ENCODE measurements around the gene TIPARP. TPM values are rescaled to one million over a fixed set of nuclear protein-coding genes. Genes with fewer than 3 reads are reported as not detected.

Gene TIPARP
- polyA plus RNA-seq, 2 donors, result 22.6 to 33.8 TPM

DNA sequence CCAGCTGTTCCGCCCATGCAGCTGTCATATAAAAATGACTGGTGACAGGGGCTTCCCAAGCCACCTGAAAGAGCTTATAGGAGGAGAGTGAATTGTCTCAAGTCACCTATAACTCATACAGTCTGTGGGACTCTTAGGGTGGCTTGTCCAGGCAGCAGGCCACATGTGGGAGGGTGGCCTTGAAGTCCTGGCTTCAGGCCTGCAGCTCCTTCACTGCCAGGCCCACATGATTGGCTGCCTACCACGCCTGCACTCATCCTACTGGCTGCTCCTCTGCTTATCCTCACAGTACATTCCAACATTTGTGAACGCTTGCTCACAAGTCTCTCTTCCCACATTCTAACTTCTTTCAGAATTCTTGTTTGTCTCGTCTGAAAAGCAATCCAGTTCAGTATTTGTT is 41.1 kb upstream of the TIPARP start:
- Histone ChIP-seq H3K4me3 (ENCODE audit: low read depth in 1 of 2, low read length in 2 of 2) (no peak overlapping the region), H3K36me3 (ENCODE audit: control insufficient read depth in 2 of 2, insufficient read depth in 2 of 2, low read length in 1 of 2) (no peaks in the 10 kb centered on the region), H3K27me3 (ENCODE audit: control insufficient read depth in 1 of 2, insufficient read depth in 2 of 2, low read length in 2 of 2) (no peaks in the 10 kb centered on the region), H3K9me3 (ENCODE audit: control insufficient read depth in 2 of 2, insufficient read depth in 1 of 2, low read depth in 1 of 2, low read length in 1 of 2) (no peaks in the 10 kb centered on the region), H3K27ac (ENCODE audit: low read depth in 2 of 2, low read length in 1 of 2) (no peak overlapping the region), H3K4me1 (ENCODE audit: control insufficient read depth in 2 of 2, insufficient read depth in 2 of 2, low read length in 1 of 2) (no peaks in the 10 kb centered on the region)
- 63 to 65% methylated on average over 4 of the region's 4 CpGs for WGBS, 2 donors

DNA sequence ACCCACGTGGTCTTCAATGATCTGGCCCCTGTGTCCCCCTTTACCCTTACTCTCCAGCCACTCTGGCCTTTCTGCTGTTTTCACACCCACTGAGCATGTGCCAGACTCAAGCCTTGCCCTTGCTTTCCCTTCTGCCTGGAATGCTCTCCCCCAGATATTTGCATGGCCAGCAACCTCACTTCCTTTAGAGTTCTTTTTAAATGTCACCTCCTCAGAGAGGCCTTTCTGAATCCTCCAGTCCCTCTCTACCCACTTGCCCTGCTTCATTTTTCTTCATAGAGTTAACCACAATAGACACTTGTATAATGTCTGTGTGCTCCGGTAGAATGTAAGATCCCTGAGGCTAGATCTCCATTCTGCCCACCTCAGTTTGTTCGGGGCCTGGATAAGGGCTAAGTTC is 39.4 kb upstream of the TIPARP start:
- no peaks in the 10 kb centered on the region for H3K4me1 ChIP-seq (ENCODE audit: control insufficient read depth in 2 of 2, insufficient read depth in 2 of 2, low read length in 1 of 2)
- H3K4me3 ChIP-seq (ENCODE audit: low read depth in 1 of 2, low read length in 2 of 2), result no peak overlapping the region
- H3K27ac ChIP-seq (ENCODE audit: low read depth in 2 of 2, low read length in 1 of 2), result no peak overlapping the region
- H3K27me3 ChIP-seq (ENCODE audit: control insufficient read depth in 1 of 2, insufficient read depth in 2 of 2, low read length in 2 of 2), result no peaks in the 10 kb centered on the region
- no peaks in the 10 kb centered on the region for H3K9me3 ChIP-seq (ENCODE audit: control insufficient read depth in 2 of 2, insufficient read depth in 1 of 2, low read depth in 1 of 2, low read length in 1 of 2)
- no peaks in the 10 kb centered on the region for H3K36me3 ChIP-seq (ENCODE audit: control insufficient read depth in 2 of 2, insufficient read depth in 2 of 2, low read length in 1 of 2)
- 82 to 89% methylated on average over 3 of the region's 3 CpGs for WGBS, 2 donors

DNA sequence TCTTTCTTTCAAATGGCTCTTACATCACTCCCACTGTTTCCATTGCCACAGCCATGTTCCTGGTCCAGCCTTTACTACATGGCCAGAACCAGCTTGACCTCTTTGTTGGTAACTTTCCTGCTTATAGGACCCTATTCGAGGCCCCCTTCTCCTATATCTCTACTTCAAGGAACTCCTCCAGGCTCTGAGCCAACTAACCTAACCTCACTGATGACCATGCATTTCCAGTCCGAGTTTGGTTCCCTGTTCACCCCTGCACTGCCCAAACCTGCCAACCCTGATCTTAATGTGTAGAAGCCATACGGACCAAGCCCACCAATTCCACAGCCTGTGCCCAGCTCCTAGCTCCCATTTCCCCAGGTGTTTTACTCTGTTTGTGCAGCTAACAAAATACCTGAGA is 38.4 kb upstream of the TIPARP start:
- WGBS, 2 donors, result 70 to 77% methylated on average over 3 of the region's 3 CpGs
- Histone ChIP-seq H3K27ac (ENCODE audit: low read depth in 2 of 2, low read length in 1 of 2) (no peak overlapping the region), H3K4me1 (ENCODE audit: control insufficient read depth in 2 of 2, insufficient read depth in 2 of 2, low read length in 1 of 2) (no peaks in the 10 kb centered on the region), H3K27me3 (ENCODE audit: control insufficient read depth in 1 of 2, insufficient read depth in 2 of 2, low read length in 2 of 2) (no peaks in the 10 kb centered on the region), H3K4me3 (ENCODE audit: low read depth in 1 of 2, low read length in 2 of 2) (no peak overlapping the region), H3K36me3 (ENCODE audit: control insufficient read depth in 2 of 2, insufficient read depth in 2 of 2, low read length in 1 of 2) (no peaks in the 10 kb centered on the region), H3K9me3 (ENCODE audit: control insufficient read depth in 2 of 2, insufficient read depth in 1 of 2, low read depth in 1 of 2, low read length in 1 of 2) (no peaks in the 10 kb centered on the region)

DNA sequence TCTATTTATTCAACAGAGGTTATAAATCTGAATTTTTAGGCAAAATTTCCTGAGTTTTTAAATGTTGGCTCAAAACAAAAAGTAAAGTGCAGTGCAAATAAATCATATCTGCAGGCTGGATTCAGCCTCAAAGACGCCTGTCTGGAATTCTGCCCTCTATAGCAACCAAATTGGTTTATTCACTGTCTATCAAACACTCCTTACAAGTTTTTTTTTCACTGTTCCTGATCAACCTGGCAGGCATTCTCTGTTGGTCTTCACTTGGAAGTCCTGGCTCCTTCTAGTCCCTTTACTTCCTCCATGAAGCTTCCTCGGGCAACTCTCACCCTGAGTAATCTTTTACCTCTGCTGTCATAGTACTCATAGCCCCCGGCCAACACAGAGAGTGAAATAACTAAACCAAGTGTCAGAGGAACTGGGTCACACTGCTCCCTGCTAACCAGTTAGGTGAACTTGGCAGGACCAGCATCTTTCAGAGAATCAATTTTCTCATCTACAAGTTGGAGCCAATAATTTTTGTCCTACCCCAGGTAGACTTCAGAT is 36.8 kb upstream of the TIPARP start:
- no peak overlapping the region for H3K27ac ChIP-seq (ENCODE audit: low read depth in 2 of 2, low read length in 1 of 2)
- no peaks in the 10 kb centered on the region for H3K36me3 ChIP-seq (ENCODE audit: control insufficient read depth in 2 of 2, insufficient read depth in 2 of 2, low read length in 1 of 2)
- H3K4me1 ChIP-seq (ENCODE audit: control insufficient read depth in 2 of 2, insufficient read depth in 2 of 2, low read length in 1 of 2), result no peaks in the 10 kb centered on the region
- WGBS, 2 donors, result 31 to 40% methylated on average over 3 of the region's 3 CpGs
- no peaks in the 10 kb centered on the region for H3K9me3 ChIP-seq (ENCODE audit: control insufficient read depth in 2 of 2, insufficient read depth in 1 of 2, low read depth in 1 of 2, low read length in 1 of 2)
- H3K4me3 ChIP-seq (ENCODE audit: low read depth in 1 of 2, low read length in 2 of 2), result no peak overlapping the region
- H3K27me3 ChIP-seq (ENCODE audit: control insufficient read depth in 1 of 2, insufficient read depth in 2 of 2, low read length in 2 of 2), result no peaks in the 10 kb centered on the region

DNA sequence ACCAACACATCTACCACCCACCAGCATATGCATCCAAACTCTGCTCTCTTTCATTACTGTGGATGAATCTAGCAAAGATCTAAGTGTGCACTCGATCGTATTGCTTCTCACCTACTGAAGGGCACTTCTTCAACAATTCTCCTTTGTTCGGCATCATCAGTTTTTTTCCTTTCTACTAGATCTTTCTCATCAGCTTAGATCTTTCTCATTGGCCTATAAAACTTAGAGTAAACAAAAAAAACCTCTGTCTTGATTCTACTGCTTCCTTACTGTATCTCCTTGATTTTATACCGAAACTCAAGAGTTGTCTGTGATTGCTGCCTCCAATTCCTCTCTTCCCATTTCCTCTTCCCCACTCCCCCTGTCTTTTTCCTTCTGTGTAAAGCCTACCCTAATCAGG is 36.1 kb upstream of the TIPARP start:
- Histone ChIP-seq H3K36me3 (ENCODE audit: control insufficient read depth in 2 of 2, insufficient read depth in 2 of 2, low read length in 1 of 2) (no peaks in the 10 kb centered on the region), H3K9me3 (ENCODE audit: control insufficient read depth in 2 of 2, insufficient read depth in 1 of 2, low read depth in 1 of 2, low read length in 1 of 2) (no peaks in the 10 kb centered on the region), H3K4me3 (ENCODE audit: low read depth in 1 of 2, low read length in 2 of 2) (no peak overlapping the region), H3K27me3 (ENCODE audit: control insufficient read depth in 1 of 2, insufficient read depth in 2 of 2, low read length in 2 of 2) (no peaks in the 10 kb centered on the region), H3K27ac (ENCODE audit: low read depth in 2 of 2, low read length in 1 of 2) (no peak overlapping the region), H3K4me1 (ENCODE audit: control insufficient read depth in 2 of 2, insufficient read depth in 2 of 2, low read length in 1 of 2) (no peaks in the 10 kb centered on the region)
- 70 to 77% methylated on average over 4 of the region's 4 CpGs for WGBS, 2 donors

DNA sequence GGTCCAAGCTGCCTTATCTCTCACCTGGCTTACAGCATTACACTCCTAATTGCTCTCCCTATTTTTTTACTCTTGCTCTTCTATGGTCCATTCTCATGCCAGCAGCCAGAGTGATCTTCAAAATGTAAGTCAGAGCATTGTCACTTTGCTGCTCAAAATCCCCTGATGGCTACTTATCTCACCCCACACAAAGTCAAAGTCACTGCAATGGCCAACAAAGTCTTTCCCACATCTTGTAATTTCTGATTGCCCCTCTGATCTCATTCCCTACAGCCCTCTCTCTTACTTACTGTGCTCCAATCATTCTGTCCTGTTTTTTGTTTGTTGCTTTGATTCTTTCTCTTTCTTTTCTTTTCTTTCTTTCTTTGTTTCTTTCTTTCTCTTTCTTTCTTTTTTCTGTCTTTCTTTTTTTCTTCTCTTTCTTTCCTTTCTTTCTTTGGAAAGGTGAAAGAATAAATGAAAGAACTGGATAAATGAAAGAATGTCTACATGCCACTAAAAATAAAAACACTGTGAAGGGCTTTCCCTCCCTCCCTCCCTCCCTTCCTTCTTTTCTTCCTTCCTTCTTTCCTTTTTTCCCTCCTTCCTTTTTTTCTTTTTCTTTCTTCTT is 34.9 kb upstream of the TIPARP start:
- no peaks in the 10 kb centered on the region for H3K9me3 ChIP-seq (ENCODE audit: control insufficient read depth in 2 of 2, insufficient read depth in 1 of 2, low read depth in 1 of 2, low read length in 1 of 2)
- H3K27me3 ChIP-seq (ENCODE audit: control insufficient read depth in 1 of 2, insufficient read depth in 2 of 2, low read length in 2 of 2), result no peaks in the 10 kb centered on the region
- no peaks in the 10 kb centered on the region for H3K4me1 ChIP-seq (ENCODE audit: control insufficient read depth in 2 of 2, insufficient read depth in 2 of 2, low read length in 1 of 2)
- H3K27ac ChIP-seq (ENCODE audit: low read depth in 2 of 2, low read length in 1 of 2), result no peak overlapping the region
- no peaks in the 10 kb centered on the region for H3K36me3 ChIP-seq (ENCODE audit: control insufficient read depth in 2 of 2, insufficient read depth in 2 of 2, low read length in 1 of 2)
- no peak overlapping the region for H3K4me3 ChIP-seq (ENCODE audit: low read depth in 1 of 2, low read length in 2 of 2)

DNA sequence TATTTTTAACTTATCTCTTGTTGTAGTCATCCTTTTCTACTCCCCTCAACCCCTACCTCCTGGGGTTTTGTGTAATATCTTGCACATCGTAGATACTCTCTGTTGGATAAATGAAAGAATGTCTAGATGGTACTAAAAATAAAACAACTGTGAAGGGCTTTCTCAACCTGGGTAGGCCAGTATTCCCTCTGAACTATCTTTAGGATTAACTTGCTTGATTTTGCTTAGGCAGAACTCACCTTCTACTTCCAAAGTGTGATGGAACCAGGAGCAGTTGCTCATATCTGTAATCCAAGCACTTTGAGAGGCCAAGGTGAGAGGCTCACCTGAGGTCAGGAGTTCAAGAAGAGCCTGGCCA is 32.8 kb upstream of the TIPARP start:
- Histone ChIP-seq H3K4me1 (ENCODE audit: control insufficient read depth in 2 of 2, insufficient read depth in 2 of 2, low read length in 1 of 2) (no peaks in the 10 kb centered on the region), H3K4me3 (ENCODE audit: low read depth in 1 of 2, low read length in 2 of 2) (no peak overlapping the region)
- 0 to 40% methylated on average over 1 of the region's 1 CpG for WGBS, 2 donors

DNA sequence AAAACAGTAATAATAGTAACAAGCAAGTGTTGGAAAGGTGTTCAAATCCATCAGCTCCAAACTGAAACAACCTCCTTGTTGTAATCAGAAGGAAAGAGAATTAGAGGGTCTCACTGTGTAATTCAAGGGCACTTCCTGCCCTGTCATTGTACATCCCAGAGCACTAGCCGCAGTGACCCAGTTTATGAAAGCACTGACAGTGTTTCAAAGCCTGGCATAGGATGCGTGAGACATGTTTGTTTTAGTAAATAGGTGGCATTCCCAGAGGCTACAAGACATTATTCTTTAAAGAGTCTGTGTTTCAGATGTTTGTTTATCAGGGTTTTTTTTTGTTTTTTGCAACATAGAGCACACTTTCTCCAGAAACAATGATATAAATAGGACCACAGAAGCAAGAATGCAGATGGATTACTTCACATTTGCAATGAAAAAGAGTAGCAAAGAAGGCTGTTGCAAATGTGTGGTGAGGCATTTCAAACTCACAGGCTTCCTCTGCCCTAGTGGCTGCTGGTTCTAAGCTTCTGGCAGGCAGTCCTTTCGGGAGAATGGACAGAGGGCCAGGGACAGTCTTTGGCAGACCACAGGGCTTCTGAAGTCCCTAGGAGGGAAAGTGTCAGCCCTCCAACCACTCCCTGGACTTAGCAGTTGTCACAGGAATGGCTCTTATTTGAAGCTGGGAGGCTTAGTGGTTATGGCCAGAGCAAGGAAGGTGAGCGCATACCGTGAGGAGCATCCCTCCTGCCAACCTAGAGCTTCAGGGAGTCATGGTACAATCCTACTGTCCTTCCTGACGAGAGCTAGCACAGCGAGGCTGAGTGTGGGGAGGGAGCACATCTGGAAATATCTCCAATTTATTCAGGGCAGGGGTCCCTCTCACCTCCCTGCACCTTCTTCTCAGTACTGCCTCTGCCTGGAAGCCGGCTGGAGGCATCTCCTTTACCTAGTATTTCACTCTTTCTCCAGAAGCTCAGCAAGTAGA is 31.4 kb upstream of the TIPARP start:
- WGBS, 2 donors, result 67 to 71% methylated on average over 8 of the region's 8 CpGs
- Histone ChIP-seq H3K27ac (ENCODE audit: low read depth in 2 of 2, low read length in 1 of 2) (no peak overlapping the region), H3K4me3 (ENCODE audit: low read depth in 1 of 2, low read length in 2 of 2) (no peak overlapping the region), H3K4me1 (ENCODE audit: control insufficient read depth in 2 of 2, insufficient read depth in 2 of 2, low read length in 1 of 2) (no peaks in the 10 kb centered on the region), H3K36me3 (ENCODE audit: control insufficient read depth in 2 of 2, insufficient read depth in 2 of 2, low read length in 1 of 2) (no peaks in the 10 kb centered on the region), H3K9me3 (ENCODE audit: control insufficient read depth in 2 of 2, insufficient read depth in 1 of 2, low read depth in 1 of 2, low read length in 1 of 2) (no peaks in the 10 kb centered on the region), H3K27me3 (ENCODE audit: control insufficient read depth in 1 of 2, insufficient read depth in 2 of 2, low read length in 2 of 2) (no peaks in the 10 kb centered on the region)

More for the DNA sequence above, 32.8 kb upstream of the TIPARP start:
- H3K27ac ChIP-seq (ENCODE audit: low read depth in 2 of 2, low read length in 1 of 2), result no peak overlapping the region
- H3K36me3 ChIP-seq (ENCODE audit: control insufficient read depth in 2 of 2, insufficient read depth in 2 of 2, low read length in 1 of 2), result no peaks in the 10 kb centered on the region
- no peaks in the 10 kb centered on the region for H3K9me3 ChIP-seq (ENCODE audit: control insufficient read depth in 2 of 2, insufficient read depth in 1 of 2, low read depth in 1 of 2, low read length in 1 of 2)
- H3K27me3 ChIP-seq (ENCODE audit: control insufficient read depth in 1 of 2, insufficient read depth in 2 of 2, low read length in 2 of 2), result no peaks in the 10 kb centered on the region

DNA sequence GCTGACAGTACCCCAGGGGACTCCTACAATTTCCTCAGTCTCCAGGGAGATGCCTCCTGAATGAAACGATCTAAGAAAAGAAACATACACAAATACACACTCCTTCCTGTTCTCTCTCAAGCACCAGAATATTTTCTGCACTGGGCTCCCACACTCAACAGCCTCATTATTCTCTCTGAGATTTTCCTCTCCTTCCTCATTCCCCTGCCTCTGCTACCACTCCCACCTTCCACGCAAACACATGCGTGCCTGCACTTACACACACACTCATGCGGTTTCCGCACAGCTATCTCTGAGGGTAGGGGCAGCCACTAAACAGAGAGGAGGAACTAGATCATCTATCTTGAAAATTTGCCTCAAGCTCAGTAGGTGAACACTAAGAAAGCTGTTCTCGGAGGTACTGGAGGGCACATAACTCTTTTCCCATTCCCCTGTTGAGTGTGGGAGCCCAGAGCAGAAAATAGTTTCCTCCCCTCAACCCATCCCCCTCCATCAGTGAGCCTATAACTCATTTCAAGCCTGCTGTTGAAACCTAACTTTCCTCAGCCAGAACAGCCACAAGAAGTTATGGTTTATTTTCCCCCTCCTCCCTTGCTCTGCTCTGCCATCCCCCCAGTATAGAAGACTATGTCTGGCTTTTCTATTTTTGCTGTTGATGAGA is 30.5 kb upstream of the TIPARP start:
- no peaks in the 10 kb centered on the region for H3K36me3 ChIP-seq (ENCODE audit: control insufficient read depth in 2 of 2, insufficient read depth in 2 of 2, low read length in 1 of 2)
- no peaks in the 10 kb centered on the region for H3K27me3 ChIP-seq (ENCODE audit: control insufficient read depth in 1 of 2, insufficient read depth in 2 of 2, low read length in 2 of 2)
- no peaks in the 10 kb centered on the region for H3K4me1 ChIP-seq (ENCODE audit: control insufficient read depth in 2 of 2, insufficient read depth in 2 of 2, low read length in 1 of 2)
- no peak overlapping the region for H3K27ac ChIP-seq (ENCODE audit: low read depth in 2 of 2, low read length in 1 of 2)
- 38 to 47% methylated on average over 6 of the region's 6 CpGs for WGBS, 2 donors
- H3K9me3 ChIP-seq (ENCODE audit: control insufficient read depth in 2 of 2, insufficient read depth in 1 of 2, low read depth in 1 of 2, low read length in 1 of 2), result no peaks in the 10 kb centered on the region
- H3K4me3 ChIP-seq (ENCODE audit: low read depth in 1 of 2, low read length in 2 of 2), result no peak overlapping the region

Data from esophagus (tissue), 2 donors.